ENCODE measurements around the gene CDH5. TPM values are rescaled to one million over a fixed set of nuclear protein-coding genes. Genes with fewer than 3 reads are reported as not detected.

Gene CDH5
- total RNA-seq, 1 experiment from 2014 or later, result 0.28 TPM

GRCh38 chr16:66423177-66423576, 56.7 kb downstream of the CDH5 start:
- CTCF ChIA-PET, result interaction anchor here (1.1 kb wide), 1 partner anchor 16 kb away, joined by 3 read pairs; no protein-coding TSS in a partner anchor
- Mint-ChIP-seq H3K27me3 (ENCODE audit: low read depth) (peaks cover 72% of the 10 kb centered on the region), H3K27ac (no peak overlapping the region), H3K36me3 (no peaks in the 10 kb centered on the region), H3K4me1 (peaks cover under 1% of the 10 kb centered on the region), H3K9me3 (peaks cover 5% of the 10 kb centered on the region; the same call in 1 of the 2 replicates), H3K4me3 (no peak overlapping the region)
- ATAC-seq (no peak), DNase-seq (ENCODE audit: low spot score) (no peak)
- TF ChIP-seq E2F5 (CRISPR knock-in tag; IDR thresholded peaks at IDR 0.05) (no peak), NR2C2 (CRISPR knock-in tag; IDR thresholded peaks at IDR 0.05) (no peak), PRDM15 (CRISPR knock-in tag; IDR thresholded peaks at IDR 0.05) (no peak), MYBL2 (CRISPR knock-in tag; IDR thresholded peaks at IDR 0.05) (no peak), CREB1 (CRISPR knock-in tag; IDR thresholded peaks at IDR 0.05) (no peak), FOXP4 (CRISPR knock-in tag; IDR thresholded peaks at IDR 0.05) (no peak), HMGXB4 (CRISPR knock-in tag; IDR thresholded peaks at IDR 0.05) (no peak), JUN (CRISPR knock-in tag; IDR thresholded peaks at IDR 0.05) (no peak), KAT7 (CRISPR knock-in tag; IDR thresholded peaks at IDR 0.05; ENCODE audit: borderline replicate concordance) (no peak), AFF4 (CRISPR knock-in tag; IDR thresholded peaks at IDR 0.05; ENCODE audit: borderline replicate concordance) (no peak), ZBTB21 (CRISPR knock-in tag; IDR thresholded peaks at IDR 0.05; ENCODE audit: borderline replicate concordance) (no peak), ZNF232 (CRISPR knock-in tag; IDR thresholded peaks at IDR 0.05) (no peak), ZMAT4 (CRISPR knock-in tag; IDR thresholded peaks at IDR 0.05) (no peak), HMGA2 (CRISPR knock-in tag; IDR thresholded peaks at IDR 0.05) (no peak)
- POLR2A ChIA-PET, result no interaction called here

Measured in WTC11 (cell line).